ENCODE measurements around the gene C11orf98. TPM values are rescaled to one million over a fixed set of nuclear protein-coding genes. Genes with fewer than 3 reads are reported as not detected.
"Not testable (repeated sequence)": the region's sequence is repeated elsewhere in the genome, so short reads cannot be mapped to it uniquely, and the experiment has no call there.

Gene C11orf98
- total and polyA plus RNA-seq, 2 donors (not counting 1 experiment from before 2014, with no cell fraction given), result 41.5 to 48.1 TPM

DNA sequence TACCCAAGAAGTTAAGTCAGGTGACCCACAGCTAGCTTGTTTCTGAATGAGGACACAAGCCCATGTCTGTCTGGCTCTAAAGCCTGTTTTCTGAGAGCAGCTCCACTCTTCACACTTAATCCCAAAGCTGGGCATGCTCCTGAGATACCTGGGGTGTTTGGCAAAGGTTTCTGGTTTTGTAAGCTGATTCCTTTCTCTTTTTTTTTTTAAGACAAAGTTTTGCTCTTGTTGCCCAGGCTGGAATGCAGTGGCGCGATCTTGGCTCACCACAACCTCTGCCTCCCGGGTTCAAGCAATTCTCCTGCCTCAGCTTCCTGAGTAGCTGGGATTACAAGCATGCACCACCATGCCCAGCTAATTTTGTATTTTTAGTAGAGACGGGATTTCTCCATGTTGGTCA lies 28.6 kb upstream of the C11orf98 start:
- H3K36me3 ChIP-seq (replicated peaks in 1 of 2; ENCODE audit: control extremely low read depth in 1 of 2, control insufficient read depth in 1 of 2, extremely low read depth in 1 of 2, insufficient read depth in 2 of 2, low read length in 1 of 2), result peaks cover 0 to 18% of the 10 kb centered on the region in 2 experiments
- not testable (repeated sequence) for ATAC-seq (ENCODE audit: low read depth); DNase-seq; H3K27ac ChIP-seq (ENCODE audit: low read length in 2 of 2); H3K27ac Mint-ChIP-seq; H3K27me3 ChIP-seq (replicated peaks in 1 of 4; ENCODE audit: control extremely low read depth in 1 of 4, control insufficient read depth in 3 of 4, insufficient read depth in 4 of 4, low read length in 3 of 4); H3K4me1 ChIP-seq (ENCODE audit: control insufficient read depth in 2 of 2, insufficient read depth in 2 of 2, low read length in 2 of 2); H3K4me3 ChIP-seq (ENCODE audit: control extremely low read depth in 1 of 5, extremely low read depth in 1 of 5, insufficient read depth in 1 of 5, low read depth in 2 of 5, low read length in 4 of 5); H4K20me1 ChIP-seq (ENCODE audit: control insufficient read depth, insufficient read depth, low read length, poor library complexity, severe bottlenecking); H3K79me2 ChIP-seq (ENCODE audit: control insufficient read depth, insufficient read depth, low read length); H3K4me3 Mint-ChIP-seq; H3K9me3 Mint-ChIP-seq (ENCODE audit: insufficient read depth); H3K4me2 ChIP-seq (replicated peaks; ENCODE audit: low read depth, low read length, poor library complexity, severe bottlenecking); H3K4me1 Mint-ChIP-seq; H2AFZ ChIP-seq (ENCODE audit: insufficient read depth, low read depth, low read length, poor library complexity, severe bottlenecking); H3K9ac ChIP-seq (ENCODE audit: low read length); H3K27me3 Mint-ChIP-seq; H3K9me3 ChIP-seq (ENCODE audit: control extremely low read depth in 1 of 3, control insufficient read depth in 2 of 3, insufficient read depth in 1 of 3, low read length in 2 of 3)
- no CpG with 5 or more reads among the region's 4 CpGs for WGBS (ENCODE audit: insufficient coverage)
- POLR2A ChIA-PET, result interaction anchor here (0.7 to 1.4 kb wide), 2 partner anchors 12 to 34 kb away, joined by 4 to 5 read pairs; partner anchors contain the start of gene HNRNPUL2
- intact Hi-C loops (cut with micrococcal nuclease), result loop anchor here (1.0 kb wide), 5 partner anchors 14 to 313 kb away; partner anchors contain the start of gene UBXN1
- CTCF ChIA-PET, result interaction anchor here (0.6 to 5.3 kb wide), 24 partner anchors 8 to 312 kb away, joined by 3 to 41 read pairs (median 4); partner anchors contain the start of genes BSCL2, C11orf98, CSKMT and LBHD1

DNA sequence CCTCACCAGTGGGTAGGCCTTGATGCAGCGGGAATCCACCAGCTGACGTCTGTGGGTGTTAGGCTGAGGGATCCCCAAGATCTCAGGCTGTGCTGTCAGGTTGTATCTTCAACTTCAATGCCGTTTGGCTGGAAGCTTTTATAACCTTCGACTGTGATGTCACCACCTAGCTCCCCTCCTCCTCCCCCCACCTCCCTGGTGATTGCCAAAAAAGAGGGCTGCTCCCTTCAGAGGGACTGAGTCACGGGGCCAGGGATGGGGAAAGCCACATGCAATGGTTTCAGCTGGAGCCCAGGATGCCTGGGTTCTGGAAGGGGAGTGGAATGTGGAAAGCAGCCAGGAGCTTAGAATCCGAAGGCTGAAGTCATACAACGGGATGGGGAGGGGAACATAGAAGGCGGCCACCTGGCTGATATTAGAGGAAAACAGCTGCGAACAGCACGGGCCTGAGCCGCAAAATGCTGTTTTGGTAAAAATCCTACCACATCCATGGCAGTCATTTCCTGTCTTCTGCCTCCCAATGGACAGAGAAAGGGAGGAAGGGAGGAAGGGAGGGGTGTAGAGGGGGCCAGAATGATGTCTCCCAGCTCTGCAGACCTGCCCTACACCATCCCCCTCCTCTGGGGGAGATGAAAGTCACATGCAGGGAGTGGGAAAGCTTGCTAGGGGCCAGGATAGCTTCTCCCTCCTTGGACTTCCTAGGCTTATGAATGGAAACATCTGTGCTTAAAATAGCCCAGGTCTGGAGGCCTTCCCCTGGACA lies 24.6 kb upstream of the C11orf98 start, which contains the start of gene LRRN4CL:
LRRN4CL (minus strand) TSS at position 110 of the 763 bp plus-strand sequence. CDS start 1,022 bp downstream, outside the sequence.
- peak within 1 kb of the TSS; percentile 26 for H3K27ac Mint-ChIP-seq
- Histone ChIP-seq H3K36me3 (replicated peaks in 1 of 2; ENCODE audit: control extremely low read depth in 1 of 2, control insufficient read depth in 1 of 2, extremely low read depth in 1 of 2, insufficient read depth in 2 of 2, low read length in 1 of 2) (peaks cover 0 to 18% of the 10 kb centered on the region in 2 experiments), H3K4me2 (replicated peaks; ENCODE audit: low read depth, low read length, poor library complexity, severe bottlenecking) (no peak within 1 kb of the TSS), H3K9ac (ENCODE audit: low read length) (no peak within 1 kb of the TSS), H3K79me2 (ENCODE audit: control insufficient read depth, insufficient read depth, low read length) (no peaks in the 10 kb centered on the region), H4K20me1 (ENCODE audit: control insufficient read depth, insufficient read depth, low read length, poor library complexity, severe bottlenecking) (no peaks in the 10 kb centered on the region), H2AFZ (ENCODE audit: insufficient read depth, low read depth, low read length, poor library complexity, severe bottlenecking) (no peak within 1 kb of the TSS), H3K4me1 (ENCODE audit: control insufficient read depth in 2 of 2, insufficient read depth in 2 of 2, low read length in 2 of 2) (peaks cover 3 to 6% of the 10 kb centered on the region in 2 donors), H3K27me3 (replicated peaks in 1 of 4; ENCODE audit: control extremely low read depth in 1 of 4, control insufficient read depth in 3 of 4, insufficient read depth in 4 of 4, low read length in 3 of 4) (peaks cover 0 to 17% (median 6%) of the 10 kb centered on the region in 4 experiments), H3K27ac (ENCODE audit: low read length in 2 of 2) (no peak within 1 kb of the TSS), H3K4me3 (ENCODE audit: control extremely low read depth in 1 of 5, extremely low read depth in 1 of 5, insufficient read depth in 1 of 5, low read depth in 2 of 5, low read length in 4 of 5) (no peak within 1 kb of the TSS), H3K9me3 (ENCODE audit: control extremely low read depth in 1 of 3, control insufficient read depth in 2 of 3, insufficient read depth in 1 of 3, low read length in 2 of 3) (no peaks in the 10 kb centered on the region)
- 95% methylated on average over 6 of the region's 11 CpGs for WGBS (ENCODE audit: insufficient coverage)
- no peaks in the 10 kb centered on the region for H3K9me3 Mint-ChIP-seq (ENCODE audit: insufficient read depth)
- H3K4me3 Mint-ChIP-seq, result no peak within 1 kb of the TSS
- ATAC-seq (ENCODE audit: low read depth) (no peak), DNase-seq (no peak)
- POLR2A ChIA-PET, result interaction anchor here (0.9 kb wide), 1 partner anchor 38 kb away, joined by 3 read pairs; the partner anchor contains the start of gene HNRNPUL2
- H3K4me1 Mint-ChIP-seq, result peaks cover under 1% of the 10 kb centered on the region
- CTCF ChIA-PET, result interaction anchor here (0.7 to 1.6 kb wide), 5 partner anchors 9 to 174 kb away, joined by 3 to 5 read pairs (median 4); no protein-coding TSS in a partner anchor
- intact Hi-C loops (cut with micrococcal nuclease), result no loop called here
- peaks cover 4% of the 10 kb centered on the region for H3K27me3 Mint-ChIP-seq
- no peak for TF ChIP-seq EZH2 (IDR thresholded peaks at IDR 0.05; ENCODE audit: borderline replicate concordance, insufficient read depth, low read depth, low read length, poor library complexity, severe bottlenecking)
- TF ChIP-seq, protein P1, sequence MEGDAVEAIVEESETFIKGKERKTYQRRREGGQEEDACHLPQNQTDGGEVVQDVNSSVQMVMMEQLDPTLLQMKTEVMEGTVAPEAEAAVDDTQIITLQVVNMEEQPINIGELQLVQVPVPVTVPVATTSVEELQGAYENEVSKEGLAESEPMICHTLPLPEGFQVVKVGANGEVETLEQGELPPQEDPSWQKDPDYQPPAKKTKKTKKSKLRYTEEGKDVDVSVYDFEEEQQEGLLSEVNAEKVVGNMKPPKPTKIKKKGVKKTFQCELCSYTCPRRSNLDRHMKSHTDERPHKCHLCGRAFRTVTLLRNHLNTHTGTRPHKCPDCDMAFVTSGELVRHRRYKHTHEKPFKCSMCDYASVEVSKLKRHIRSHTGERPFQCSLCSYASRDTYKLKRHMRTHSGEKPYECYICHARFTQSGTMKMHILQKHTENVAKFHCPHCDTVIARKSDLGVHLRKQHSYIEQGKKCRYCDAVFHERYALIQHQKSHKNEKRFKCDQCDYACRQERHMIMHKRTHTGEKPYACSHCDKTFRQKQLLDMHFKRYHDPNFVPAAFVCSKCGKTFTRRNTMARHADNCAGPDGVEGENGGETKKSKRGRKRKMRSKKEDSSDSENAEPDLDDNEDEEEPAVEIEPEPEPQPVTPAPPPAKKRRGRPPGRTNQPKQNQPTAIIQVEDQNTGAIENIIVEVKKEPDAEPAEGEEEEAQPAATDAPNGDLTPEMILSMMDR (IDR thresholded peaks at IDR 0.05), result no peak
